ENCODE results near the gene ALPK3.

- no peak for TF ChIP-seq CREB1 (IDR thresholded peaks at IDR 0.05; ENCODE audit: low read depth)
- TF ChIP-seq FOXM1 (IDR thresholded peaks at IDR 0.05; ENCODE audit: borderline replicate concordance, low read depth): no peak
- TF ChIP-seq RAD21 (IDR thresholded peaks at IDR 0.05; ENCODE audit: low read depth): no peak
- TF ChIP-seq EP300 (IDR thresholded peaks at IDR 0.05; ENCODE audit: borderline replicate concordance): no peak
- no peak for TF ChIP-seq CEBPB (IDR thresholded peaks at IDR 0.05)
- TF ChIP-seq USF1 (IDR thresholded peaks at IDR 0.05): no peak
- TF ChIP-seq, protein P1, sequence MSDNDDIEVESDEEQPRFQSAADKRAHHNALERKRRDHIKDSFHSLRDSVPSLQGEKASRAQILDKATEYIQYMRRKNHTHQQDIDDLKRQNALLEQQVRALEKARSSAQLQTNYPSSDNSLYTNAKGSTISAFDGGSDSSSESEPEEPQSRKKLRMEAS (IDR thresholded peaks at IDR 0.05): no peak
- TF ChIP-seq REST (IDR thresholded peaks at IDR 0.05; ENCODE audit: low read depth): no peak
- TF ChIP-seq TAF1 (IDR thresholded peaks at IDR 0.05; ENCODE audit: low read depth): no peak
Observed at GRCh38 chr15:84794162-84794547, 23.0 kb upstream of the ALPK3 start.

Data from Ishikawa (cell line).